T-helper 2 cell treated with Interferon-gamma antibody and Interleukin-4, amounts not matched to agents 5 μg/mL and 100 μg/mL, for 36 hours (primary cell): ENCODE results near the gene ADAT3.
A peak's percentile ranks its signal among the peaks of the same experiment; 100 is the strongest.

ENCODE experiments used
- DNase-seq: peaks from one replicate; pipeline ENCODE4 v3.0.0; 2021; ENCODE audit warnings: low spot score
- H3K27ac Mint-ChIP-seq: one replicate; pipeline ENCODE4 v1.8.0; 2021; ENCODE audit warnings: mild to moderate bottlenecking, mixed read lengths
- H3K27me3 Mint-ChIP-seq: one replicate; pipeline ENCODE4 v1.8.0; 2021; ENCODE audit warnings: low read depth, mixed read lengths
- H3K36me3 Mint-ChIP-seq: one replicate; pipeline ENCODE4 v1.8.0; 2021; ENCODE audit warnings: low read depth, mixed read lengths
- H3K4me1 Mint-ChIP-seq: one replicate; pipeline ENCODE4 v1.8.0; 2021; ENCODE audit warnings: low read depth, mixed read lengths
- H3K4me3 Mint-ChIP-seq: one replicate; pipeline ENCODE4 v1.8.0; 2022; ENCODE audit warnings: mild to moderate bottlenecking, moderate library complexity, mixed read lengths
- H3K9me3 Mint-ChIP-seq: one replicate; pipeline ENCODE4 v1.8.0; 2021; ENCODE audit warnings: mixed read lengths

The ADAT3 gene

DNA sequence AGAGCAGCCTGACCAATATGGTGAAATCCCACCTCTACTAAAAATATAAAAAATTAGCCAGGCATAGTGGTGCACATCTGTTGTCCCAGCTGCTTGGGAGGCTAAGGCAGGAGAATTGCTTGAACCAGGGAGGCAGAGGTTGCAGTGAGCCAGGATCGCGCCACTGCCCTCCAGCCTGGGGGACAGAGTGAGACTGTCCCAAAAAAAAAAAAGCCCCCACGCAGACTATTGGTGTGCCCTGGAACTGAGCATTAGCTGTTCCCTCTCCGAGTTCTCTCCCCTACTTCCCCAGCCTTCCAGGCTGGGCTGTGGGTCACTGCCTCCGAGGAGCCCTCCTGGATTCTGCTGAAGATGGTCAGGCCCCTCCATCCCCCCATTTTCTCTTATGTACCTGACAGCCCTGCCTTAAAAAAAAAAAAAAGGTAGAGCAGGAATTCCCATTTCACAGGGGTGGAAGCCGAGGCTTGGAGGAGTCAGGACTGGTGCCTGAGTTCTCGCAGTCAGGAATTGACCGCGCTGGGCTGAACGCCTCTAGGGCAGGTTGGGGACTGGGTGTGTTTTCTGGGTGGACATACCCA lies 1.9 kb downstream of the ADAT3 start:
- DNase-seq, result no peak
- H3K9me3 Mint-ChIP-seq, result no peaks in the 10 kb centered on the region
- H3K4me1 Mint-ChIP-seq, result peaks cover 27% of the 10 kb centered on the region
- peak overlapping the region; percentile 44 for H3K4me3 Mint-ChIP-seq
- no peak overlapping the region for H3K27ac Mint-ChIP-seq
- no peaks in the 10 kb centered on the region for H3K27me3 Mint-ChIP-seq
- H3K36me3 Mint-ChIP-seq, result peaks cover 3% of the 10 kb centered on the region

DNA sequence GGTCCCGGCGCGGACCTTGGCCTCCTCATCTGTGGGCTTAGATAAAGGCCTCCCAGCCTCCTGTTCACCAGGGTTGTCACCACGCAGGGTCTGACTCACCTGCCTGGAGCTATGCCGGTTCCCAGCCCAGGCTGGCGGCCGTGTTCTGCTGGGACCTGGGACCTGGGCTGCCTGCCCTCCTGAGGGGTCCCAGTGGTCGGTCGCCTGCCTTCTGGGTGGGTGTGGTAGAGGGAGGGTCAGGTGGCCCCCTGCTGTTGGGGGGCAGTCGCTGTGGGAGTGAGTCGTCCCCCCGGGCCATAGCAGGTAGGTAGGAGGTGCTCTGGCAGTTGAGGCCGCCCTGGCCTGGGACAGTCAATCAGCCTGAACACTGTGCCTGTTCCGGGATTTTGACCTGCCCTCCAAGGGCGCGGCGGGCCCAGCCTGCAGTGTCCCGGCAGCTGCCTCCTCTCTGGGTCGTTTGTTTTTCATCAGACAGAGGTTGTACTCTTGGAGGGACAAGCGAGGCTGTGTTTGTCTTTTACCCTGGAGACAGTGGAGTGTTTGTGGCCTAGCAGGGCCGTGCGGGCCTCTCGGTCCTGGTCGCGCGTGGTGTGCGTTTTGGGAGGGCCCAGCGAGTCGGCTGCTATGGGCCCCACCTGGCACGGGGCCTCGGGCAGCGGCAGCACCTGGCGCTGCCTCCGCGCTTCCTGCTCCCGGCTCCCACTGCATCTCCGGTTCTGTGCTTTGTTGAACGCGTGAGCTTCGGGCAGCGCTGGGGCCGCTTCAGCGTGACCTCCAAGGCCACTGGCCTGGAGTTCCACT lies 2.6 kb downstream of the ADAT3 start:
- peaks cover 3% of the 10 kb centered on the region for H3K36me3 Mint-ChIP-seq
- no peak for DNase-seq
- H3K4me3 Mint-ChIP-seq, result no peak overlapping the region
- H3K27ac Mint-ChIP-seq, result no peak overlapping the region
- H3K9me3 Mint-ChIP-seq, result no peaks in the 10 kb centered on the region
- H3K4me1 Mint-ChIP-seq, result peaks cover 27% of the 10 kb centered on the region
- H3K27me3 Mint-ChIP-seq, result no peaks in the 10 kb centered on the region

DNA sequence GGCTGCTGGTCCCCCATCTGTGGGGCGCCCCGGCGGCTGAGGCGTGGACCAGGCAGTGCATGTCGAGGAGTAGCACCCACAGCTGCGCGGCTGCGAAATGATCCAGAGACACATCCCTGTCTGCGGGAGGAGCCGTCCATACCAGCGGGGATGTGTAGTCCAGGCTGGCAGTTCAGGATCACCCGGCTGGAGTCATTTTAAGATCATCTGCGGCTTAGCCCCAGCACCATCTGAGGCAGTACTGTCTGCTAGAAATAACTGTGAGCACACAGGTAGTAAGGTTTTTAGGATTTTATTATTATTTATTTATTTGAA lies 3.1 kb downstream of the ADAT3 start:
- Mint-ChIP-seq H3K9me3 (no peaks in the 10 kb centered on the region), H3K4me1 (peaks cover 21% of the 10 kb centered on the region), H3K27ac (no peak overlapping the region)

DNA sequence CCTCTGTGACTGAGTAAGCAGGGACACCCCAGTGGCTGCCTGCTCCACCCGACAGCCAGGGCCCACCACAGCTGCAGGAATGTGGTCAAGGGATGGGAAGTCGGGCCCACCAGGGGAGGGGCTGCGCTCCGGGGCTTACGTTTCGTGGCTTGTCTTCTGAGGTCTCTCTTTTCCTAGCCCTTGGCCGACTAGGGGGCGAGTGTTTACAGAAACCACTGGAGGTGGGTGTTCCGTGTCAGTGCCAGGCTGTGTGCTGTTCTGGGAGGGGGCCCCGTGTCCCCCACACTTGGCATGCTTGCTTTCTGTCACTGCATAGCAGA lies 4.5 kb downstream of the ADAT3 start:
- Mint-ChIP-seq H3K9me3 (no peaks in the 10 kb centered on the region), H3K4me1 (peaks cover 10% of the 10 kb centered on the region), H3K36me3 (peaks cover 8% of the 10 kb centered on the region), H3K27me3 (no peaks in the 10 kb centered on the region), H3K4me3 (no peak overlapping the region), H3K27ac (no peak overlapping the region)
- no peak for DNase-seq

More for the DNA sequence above, 3.1 kb downstream of the ADAT3 start:
- Mint-ChIP-seq H3K27me3 (no peaks in the 10 kb centered on the region), H3K4me3 (no peak overlapping the region), H3K36me3 (peaks cover 6% of the 10 kb centered on the region)
- no peak for DNase-seq

DNA sequence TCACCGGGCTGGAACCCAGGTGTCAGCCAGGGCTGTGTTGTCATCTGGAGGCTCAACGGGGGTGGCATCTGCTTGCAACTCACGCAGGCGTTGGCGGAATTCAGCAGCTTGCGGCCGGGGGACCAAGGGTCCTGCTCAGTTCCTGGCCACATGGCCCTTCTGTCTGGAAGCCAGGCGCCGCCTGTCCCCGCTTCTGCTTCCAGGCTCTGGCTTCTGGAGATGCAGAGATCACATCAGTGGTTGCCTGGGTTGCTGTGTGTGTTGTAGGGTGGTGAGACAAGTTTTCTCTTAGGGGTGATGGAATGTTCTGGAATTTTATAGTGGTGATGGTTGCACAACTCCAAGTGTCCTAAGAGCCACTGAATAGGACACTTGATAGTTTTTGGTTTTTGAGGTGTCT lies 5.0 kb downstream of the ADAT3 start:
- Mint-ChIP-seq H3K4me3 (no peak overlapping the region), H3K27ac (no peak overlapping the region), H3K36me3 (peaks cover 8% of the 10 kb centered on the region), H3K27me3 (no peaks in the 10 kb centered on the region), H3K9me3 (no peaks in the 10 kb centered on the region), H3K4me1 (peaks cover 7% of the 10 kb centered on the region)
- no peak for DNase-seq

DNA sequence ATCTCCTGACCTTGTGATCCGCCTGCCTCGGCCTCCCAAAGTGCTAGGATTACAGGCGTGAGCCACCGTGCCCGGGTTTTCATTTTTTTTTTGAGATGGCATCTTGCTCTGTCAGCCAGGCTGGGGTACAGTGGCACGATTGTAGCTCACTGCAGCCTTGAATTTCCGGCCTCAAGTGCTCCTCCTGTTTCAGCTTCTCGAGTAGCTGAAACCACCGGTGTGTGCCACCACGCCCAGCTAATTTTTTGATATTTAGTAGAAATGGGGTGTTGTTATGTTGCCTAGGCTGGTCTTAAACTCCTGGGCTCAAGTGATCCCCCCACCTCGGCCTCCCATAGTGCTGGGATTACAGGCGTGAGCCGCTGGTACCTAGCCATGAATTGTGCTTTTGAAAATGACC lies 5.9 kb downstream of the ADAT3 start:
- no peak overlapping the region for H3K4me3 Mint-ChIP-seq
- DNase-seq, result no peak
- peaks cover 5% of the 10 kb centered on the region for H3K36me3 Mint-ChIP-seq
- peaks cover 2% of the 10 kb centered on the region for H3K4me1 Mint-ChIP-seq
- no peaks in the 10 kb centered on the region for H3K27me3 Mint-ChIP-seq
- no peak overlapping the region for H3K27ac Mint-ChIP-seq
- no peaks in the 10 kb centered on the region for H3K9me3 Mint-ChIP-seq

DNA sequence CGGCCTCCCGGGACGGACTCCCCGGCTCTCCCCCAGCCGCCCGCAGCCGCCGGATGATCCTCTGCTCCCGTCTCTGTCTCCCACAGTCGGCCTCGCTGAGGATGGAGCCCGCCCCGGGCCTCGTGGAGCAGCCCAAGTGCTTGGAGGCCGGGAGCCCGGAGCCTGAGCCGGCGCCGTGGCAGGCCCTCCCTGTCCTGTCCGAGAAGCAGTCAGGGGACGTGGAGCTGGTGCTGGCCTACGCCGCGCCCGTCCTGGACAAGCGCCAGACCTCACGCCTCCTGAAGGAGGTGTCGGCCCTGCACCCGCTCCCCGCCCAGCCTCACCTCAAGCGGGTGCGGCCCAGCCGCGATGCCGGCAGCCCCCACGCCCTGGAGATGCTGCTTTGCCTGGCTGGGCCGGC lies 6.8 kb downstream of the ADAT3 start:
- H3K27ac Mint-ChIP-seq, result no peak overlapping the region
- H3K4me1 Mint-ChIP-seq, result peaks cover 2% of the 10 kb centered on the region
- H3K4me3 Mint-ChIP-seq, result no peak overlapping the region
- DNase-seq, result no peak
- H3K36me3 Mint-ChIP-seq, result peaks cover 5% of the 10 kb centered on the region
- no peaks in the 10 kb centered on the region for H3K27me3 Mint-ChIP-seq
- H3K9me3 Mint-ChIP-seq, result no peaks in the 10 kb centered on the region

DNA sequence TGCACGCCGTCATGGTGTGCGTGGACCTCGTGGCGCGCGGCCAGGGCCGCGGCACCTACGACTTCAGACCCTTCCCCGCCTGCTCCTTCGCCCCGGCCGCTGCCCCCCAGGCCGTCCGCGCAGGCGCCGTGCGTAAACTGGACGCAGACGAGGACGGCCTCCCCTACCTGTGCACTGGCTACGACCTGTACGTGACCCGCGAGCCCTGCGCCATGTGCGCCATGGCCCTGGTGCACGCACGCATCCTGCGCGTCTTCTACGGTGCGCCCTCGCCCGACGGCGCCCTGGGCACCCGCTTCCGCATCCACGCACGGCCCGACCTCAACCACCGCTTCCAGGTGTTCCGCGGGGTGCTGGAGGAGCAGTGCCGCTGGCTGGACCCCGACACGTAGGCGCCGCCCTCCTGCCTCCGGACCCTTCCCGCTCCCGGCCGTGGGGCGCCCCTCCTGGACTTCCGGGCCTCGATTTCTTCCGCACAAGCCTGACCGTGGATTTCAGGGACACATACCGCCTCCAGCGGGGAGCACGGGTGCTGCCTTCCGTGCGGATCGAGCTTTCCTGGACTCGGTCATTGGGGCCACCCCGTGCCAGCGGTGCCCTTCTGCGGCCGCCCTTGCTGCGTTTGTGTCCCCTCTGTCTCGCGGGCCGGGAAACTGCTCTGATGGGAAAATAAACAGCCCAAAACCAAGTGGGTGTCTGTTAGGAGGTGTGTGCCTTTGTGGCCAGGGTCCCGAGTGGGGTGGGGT lies 7.7 kb downstream of the ADAT3 start:
- peaks cover 2% of the 10 kb centered on the region for H3K4me1 Mint-ChIP-seq
- H3K9me3 Mint-ChIP-seq, result no peaks in the 10 kb centered on the region
- DNase-seq, result no peak
- no peak overlapping the region for H3K4me3 Mint-ChIP-seq
- no peaks in the 10 kb centered on the region for H3K27me3 Mint-ChIP-seq
- peaks cover 5% of the 10 kb centered on the region for H3K36me3 Mint-ChIP-seq
- no peak overlapping the region for H3K27ac Mint-ChIP-seq

DNA sequence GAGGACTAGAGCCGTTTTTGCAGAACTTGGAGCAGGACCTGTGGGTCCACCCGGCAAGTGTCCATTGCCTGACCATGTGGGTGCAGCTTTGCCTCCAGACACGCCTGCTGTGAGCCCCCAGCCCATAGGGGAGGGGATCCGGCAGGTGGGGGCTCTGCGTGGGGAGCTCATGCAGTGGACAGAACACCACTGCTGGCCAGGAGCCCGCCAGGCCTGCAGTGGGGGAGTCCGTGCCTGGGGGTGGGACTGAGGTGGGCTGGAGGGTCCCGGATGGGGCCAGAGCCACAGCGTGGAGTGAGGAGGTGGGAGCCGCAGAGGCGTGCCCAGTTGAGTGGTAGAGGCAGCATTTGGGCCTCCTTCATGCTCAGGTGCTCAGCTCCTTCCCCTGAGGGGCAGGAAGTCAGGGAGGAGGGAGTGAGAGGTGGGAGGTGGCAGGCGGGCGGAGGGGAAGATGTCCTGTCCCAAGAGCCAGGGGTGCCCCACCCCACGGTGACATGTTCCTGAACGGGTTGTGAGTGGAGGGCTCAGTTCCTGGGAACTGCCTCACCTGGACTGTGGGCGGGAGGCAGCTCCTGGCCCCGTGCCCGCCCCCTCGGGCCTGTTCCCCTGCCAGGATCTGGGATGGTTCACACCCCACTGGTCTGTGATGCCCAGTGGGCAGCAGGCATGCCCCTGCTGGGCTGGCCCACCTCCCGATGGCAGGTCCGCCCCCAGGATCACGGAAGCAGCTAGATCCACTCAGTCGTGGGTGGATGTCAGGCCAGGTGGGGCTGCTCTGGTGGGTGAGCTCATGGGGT lies 8.8 kb downstream of the ADAT3 start:
- DNase-seq, result no peak
- Mint-ChIP-seq H3K36me3 (peaks cover 5% of the 10 kb centered on the region), H3K27me3 (no peaks in the 10 kb centered on the region), H3K4me1 (peaks cover 2% of the 10 kb centered on the region), H3K4me3 (no peak overlapping the region), H3K27ac (no peak overlapping the region), H3K9me3 (no peaks in the 10 kb centered on the region)

DNA sequence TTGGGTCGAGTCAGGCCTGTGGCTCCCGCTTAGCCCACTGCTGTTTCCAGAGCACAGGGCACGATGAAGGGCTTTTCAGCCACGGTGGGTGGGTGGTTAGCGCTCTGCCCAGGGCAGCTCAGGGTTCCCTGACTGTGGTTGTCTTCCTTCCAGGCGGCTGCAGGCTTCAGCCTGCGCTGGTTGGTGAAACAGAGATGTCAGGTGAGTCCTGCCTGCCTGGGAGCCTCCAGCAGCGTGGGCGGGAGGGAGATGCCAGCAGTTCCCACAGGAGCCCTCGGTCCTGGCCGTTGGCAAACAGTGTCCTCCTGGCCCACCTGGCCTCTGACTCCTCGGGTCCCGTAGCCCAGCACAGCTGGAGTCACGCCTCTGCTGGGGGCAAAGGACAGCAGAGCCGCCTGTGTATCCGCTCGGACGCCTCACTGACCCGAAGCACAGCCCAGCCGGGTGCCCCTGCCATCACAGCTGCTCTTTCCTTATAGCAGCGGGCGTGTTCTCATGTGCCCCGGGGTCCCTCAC lies 9.7 kb downstream of the ADAT3 start:
- H3K36me3 Mint-ChIP-seq, result peaks cover 5% of the 10 kb centered on the region

DNA sequence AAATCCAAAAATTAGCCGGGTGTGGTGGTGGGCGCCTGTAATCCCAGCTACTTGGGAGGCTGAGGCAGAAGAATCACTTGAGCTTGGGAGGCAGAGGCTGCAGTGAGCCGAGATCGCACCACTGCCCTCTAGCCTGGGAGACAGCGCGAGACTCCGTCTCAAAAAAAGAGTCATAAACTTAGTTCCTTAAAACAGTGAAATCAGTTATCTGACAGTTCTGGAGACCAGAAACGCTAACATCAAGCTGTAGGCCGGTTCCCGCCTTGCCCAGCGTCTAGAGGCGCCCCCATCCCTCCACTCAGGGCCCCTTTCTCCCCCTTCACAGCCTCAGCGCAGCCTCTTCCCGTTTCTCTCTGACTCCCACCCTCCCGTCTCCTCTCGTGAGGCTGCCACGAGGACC lies 11.9 kb downstream of the ADAT3 start:
- no peaks in the 10 kb centered on the region for H3K27me3 Mint-ChIP-seq
- H3K4me3 Mint-ChIP-seq, result no peak overlapping the region
- H3K4me1 Mint-ChIP-seq, result no peaks in the 10 kb centered on the region
- H3K36me3 Mint-ChIP-seq, result peaks cover 6% of the 10 kb centered on the region
- DNase-seq, result no peak
- no peak overlapping the region for H3K27ac Mint-ChIP-seq
- H3K9me3 Mint-ChIP-seq, result no peaks in the 10 kb centered on the region

More for the DNA sequence above, 9.7 kb downstream of the ADAT3 start:
- no peak for DNase-seq
- peaks cover 2% of the 10 kb centered on the region for H3K4me1 Mint-ChIP-seq
- H3K27me3 Mint-ChIP-seq, result no peaks in the 10 kb centered on the region
- no peaks in the 10 kb centered on the region for H3K9me3 Mint-ChIP-seq
- H3K27ac Mint-ChIP-seq, result no peak overlapping the region
- no peak overlapping the region for H3K4me3 Mint-ChIP-seq

DNA sequence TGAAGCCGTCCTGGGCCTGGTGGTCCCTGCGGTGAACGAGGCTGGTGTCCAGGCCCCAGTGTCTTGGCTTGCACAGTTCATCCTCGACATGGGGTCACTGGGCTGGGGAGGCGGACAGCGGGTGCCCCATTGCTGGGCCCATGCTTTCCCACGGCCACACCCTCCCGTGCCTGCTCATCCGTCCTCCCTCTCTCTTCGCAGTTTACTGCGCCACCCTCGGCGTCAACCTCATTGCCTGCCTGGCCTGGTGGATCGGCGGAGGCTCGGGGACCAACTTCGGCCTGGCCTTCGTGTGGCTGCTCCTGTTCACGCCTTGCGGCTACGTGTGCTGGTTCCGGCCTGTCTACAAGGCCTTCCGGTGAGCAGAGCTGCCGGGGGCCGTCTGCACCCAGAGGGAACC lies 12.7 kb downstream of the ADAT3 start:
- Mint-ChIP-seq H3K36me3 (peaks cover 6% of the 10 kb centered on the region), H3K4me1 (peaks cover 3% of the 10 kb centered on the region), H3K27me3 (no peaks in the 10 kb centered on the region), H3K4me3 (no peak overlapping the region), H3K27ac (no peak overlapping the region), H3K9me3 (no peaks in the 10 kb centered on the region)
- DNase-seq, result no peak

DNA sequence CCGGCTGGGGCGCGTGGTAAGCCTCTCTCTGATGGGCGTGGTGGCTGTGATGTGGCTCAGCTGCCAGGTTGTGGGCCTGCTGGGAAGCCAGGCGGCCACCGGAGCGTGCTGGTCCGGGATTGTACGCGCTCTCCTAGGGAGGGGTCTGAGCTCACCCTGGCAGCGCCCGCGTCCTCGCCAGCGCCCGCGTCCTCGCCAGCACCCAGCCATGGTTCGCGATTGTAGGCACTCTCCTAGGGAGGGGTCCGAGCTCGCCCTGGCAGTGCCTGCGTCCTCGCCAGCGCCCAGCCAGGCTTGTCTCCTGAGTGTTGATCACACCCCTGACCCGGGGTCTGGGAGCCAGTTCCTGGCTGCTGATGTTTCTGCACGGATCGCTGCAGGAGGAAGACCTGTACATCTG lies 13.8 kb downstream of the ADAT3 start:
- H3K4me1 Mint-ChIP-seq, result peaks cover 5% of the 10 kb centered on the region
- DNase-seq, result no peak
- H3K9me3 Mint-ChIP-seq, result no peaks in the 10 kb centered on the region
- H3K27ac Mint-ChIP-seq, result no peak overlapping the region
- H3K36me3 Mint-ChIP-seq, result peaks cover 2% of the 10 kb centered on the region
- H3K27me3 Mint-ChIP-seq, result no peaks in the 10 kb centered on the region
- H3K4me3 Mint-ChIP-seq, result no peak overlapping the region

DNA sequence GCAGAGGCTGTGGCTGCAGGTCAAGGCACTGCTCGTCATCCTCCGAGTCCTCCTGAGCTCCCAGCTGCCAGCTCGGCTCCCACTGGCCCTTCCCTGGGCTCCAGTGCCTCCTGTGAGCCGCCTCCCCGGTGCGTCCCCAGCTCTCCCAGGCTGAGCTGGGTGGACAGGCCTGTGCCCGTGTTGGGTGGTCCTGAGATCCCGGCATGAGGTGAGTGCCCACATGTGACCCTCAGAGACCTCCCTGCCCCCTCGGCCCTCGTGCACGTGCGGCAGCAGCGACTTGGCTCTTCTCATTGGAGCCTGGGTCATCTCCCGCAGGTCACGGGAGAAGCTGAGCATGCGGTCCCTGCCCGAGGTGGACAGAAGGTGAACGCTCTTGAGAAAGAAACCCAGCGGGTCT lies 15.4 kb downstream of the ADAT3 start:
- Mint-ChIP-seq H3K4me3 (no peak overlapping the region), H3K27me3 (no peaks in the 10 kb centered on the region), H3K4me1 (peaks cover 5% of the 10 kb centered on the region), H3K36me3 (peaks cover 2% of the 10 kb centered on the region), H3K27ac (no peak overlapping the region), H3K9me3 (no peaks in the 10 kb centered on the region)
- no peak for DNase-seq
